Body of pancreas (tissue), 4 donors: Measurements from ENCODE around the gene INTS3.

Experiments used
- CTCF ChIP-seq, 7 experiments: fragments of 450-650 bp in 4 of 7; fragments of 200-600 bp in 3 of 7; sonication (generic) in 3 of 7; IDR thresholded peaks; one replicate each; pipeline ENCODE4 v1.5.1; 2016 to 2019; ENCODE audit warnings: antibody characterized with exemption in 7 of 7
- POLR2A ChIP-seq, 3 donors: fragments of 450-650 bp; IDR thresholded peaks; one replicate each; pipeline ENCODE4 v1.6.1; 2016; ENCODE audit warnings: antibody characterized with exemption in 3 of 3, mild to moderate bottlenecking in 2 of 3

GRCh38 chr1:153730468-153730988 lies 2.7 kb downstream of the INTS3 start:
- TF ChIP-seq CTCF (IDR thresholded peaks at IDR 0.05) (no peak), POLR2A (IDR thresholded peaks at IDR 0.05) (no peak)
